HUES6 (cell line): ENCODE data around the gene GOLGA8N.
"Not testable (repeated sequence)": the region's sequence is repeated elsewhere in the genome, so short reads cannot be mapped to it uniquely, and the experiment has no call there.

ENCODE experiments used
- H3K27ac ChIP-seq: 2 replicates; pipeline ENCODE4 v1.7.0; 2013; ENCODE audit warnings: low read depth, mild to moderate bottlenecking, low read length, inconsistent platforms
- H3K27me3 ChIP-seq: 2 replicates; pipeline ENCODE4 v1.6.1; 2013; ENCODE audit warnings: low read length; ENCODE audit not compliant: control insufficient read depth, insufficient read depth
- H3K36me3 ChIP-seq: 2 replicates; pipeline ENCODE4 v1.6.1; 2013; ENCODE audit warnings: low read length; ENCODE audit not compliant: control insufficient read depth, insufficient read depth
- H3K4me1 ChIP-seq: 2 replicates; pipeline ENCODE4 v1.6.1; 2013; ENCODE audit warnings: low read length; ENCODE audit not compliant: control insufficient read depth, insufficient read depth
- H3K4me3 ChIP-seq: 2 replicates; pipeline ENCODE4 v1.5.1; 2013; ENCODE audit warnings: low read depth, low read length
- H3K9ac ChIP-seq: one replicate; pipeline ENCODE4 v1.6.1; 2013; ENCODE audit warnings: mild to moderate bottlenecking, low read length
- H3K9me3 ChIP-seq: 2 replicates; pipeline ENCODE4 v1.6.1; 2013; ENCODE audit warnings: low read depth, low read length; ENCODE audit not compliant: control insufficient read depth, insufficient read depth

The GOLGA8N gene

GRCh38 chr15:32615871-32616426, 22.7 kb downstream of the GOLGA8N start:
- not testable (repeated sequence) for H3K4me1 ChIP-seq, H3K27me3 ChIP-seq, H3K36me3 ChIP-seq, H3K9me3 ChIP-seq
- peak overlapping the region; percentile 91 for H3K9ac ChIP-seq
- peak overlapping the region; percentile 97 for H3K4me3 ChIP-seq
- H3K27ac ChIP-seq, result peak overlapping the region; percentile 56; the same call in 1 of the 2 replicates

- Histone ChIP-seq H3K27me3 (no peaks in the 10 kb centered on the region), H3K36me3 (peaks cover 68% of the 10 kb centered on the region)
Observed at GRCh38 chr15:32636410-32636809, 43.2 kb downstream of the GOLGA8N start.

GRCh38 chr15:32636908-32637567, 43.8 kb downstream of the GOLGA8N start:
- H3K4me3 ChIP-seq, result no peak overlapping the region
- peaks cover 65% of the 10 kb centered on the region for H3K36me3 ChIP-seq

More at GRCh38 chr15:32636410-32636809, 43.2 kb downstream of the GOLGA8N start:
- H3K27ac ChIP-seq, result no peak overlapping the region
- no peaks in the 10 kb centered on the region for H3K9me3 ChIP-seq
- H3K4me3 ChIP-seq, result no peak overlapping the region
- H3K4me1 ChIP-seq, result peaks cover 3% of the 10 kb centered on the region; the same call in 1 of the 2 replicates
- no peak overlapping the region for H3K9ac ChIP-seq

GRCh38 chr15:32637704-32638103, 44.4 kb downstream of the GOLGA8N start:
- Histone ChIP-seq H3K27me3 (no peaks in the 10 kb centered on the region), H3K36me3 (peaks cover 65% of the 10 kb centered on the region), H3K9me3 (no peaks in the 10 kb centered on the region), H3K4me1 (peaks cover 10% of the 10 kb centered on the region), H3K4me3 (no peak overlapping the region), H3K9ac (no peak overlapping the region), H3K27ac (no peak overlapping the region)

More at GRCh38 chr15:32636908-32637567, 43.8 kb downstream of the GOLGA8N start:
- no peaks in the 10 kb centered on the region for H3K9me3 ChIP-seq
- no peaks in the 10 kb centered on the region for H3K27me3 ChIP-seq
- no peak overlapping the region for H3K27ac ChIP-seq
- H3K9ac ChIP-seq, result no peak overlapping the region
- H3K4me1 ChIP-seq, result peaks cover 7% of the 10 kb centered on the region; the same call in 1 of the 2 replicates

GRCh38 chr15:32641517-32642059, 48.3 kb downstream of the GOLGA8N start, which contains the start of gene SCG5:
Gene SCG5 (plus strand): TSS chr15:32641710. CDS start chr15:32643593, 1,883 bp downstream.
- Histone ChIP-seq H3K27me3 (no peaks in the 10 kb centered on the region), H3K4me1 (peaks cover 19% of the 10 kb centered on the region), H3K36me3 (peaks cover 26% of the 10 kb centered on the region), H3K27ac (peak within 1 kb of the TSS; percentile 46; the same call in 1 of the 2 replicates), H3K9me3 (no peaks in the 10 kb centered on the region), H3K9ac (peak within 1 kb of the TSS; percentile 69), H3K4me3 (peak within 1 kb of the TSS; percentile 76)

GRCh38 chr15:32642667-32643435, 49.6 kb downstream of the GOLGA8N start:
- no peaks in the 10 kb centered on the region for H3K27me3 ChIP-seq
- H3K9ac ChIP-seq, result no peak overlapping the region
- no peak overlapping the region for H3K27ac ChIP-seq
- H3K36me3 ChIP-seq, result peaks cover 14% of the 10 kb centered on the region
- no peak overlapping the region for H3K4me3 ChIP-seq
- no peaks in the 10 kb centered on the region for H3K9me3 ChIP-seq
- peaks cover 19% of the 10 kb centered on the region for H3K4me1 ChIP-seq

- Histone ChIP-seq H3K36me3 (peaks cover 9% of the 10 kb centered on the region), H3K4me3 (no peak overlapping the region), H3K4me1 (peaks cover 19% of the 10 kb centered on the region), H3K9ac (no peak overlapping the region), H3K27me3 (no peaks in the 10 kb centered on the region), H3K9me3 (no peaks in the 10 kb centered on the region), H3K27ac (no peak overlapping the region)
Observed at GRCh38 chr15:32643907-32644445, 50.7 kb downstream of the GOLGA8N start.

GRCh38 chr15:32646291-32646690, 53.0 kb downstream of the GOLGA8N start:
- H3K9ac ChIP-seq, result no peak overlapping the region
- H3K36me3 ChIP-seq, result no peaks in the 10 kb centered on the region

GRCh38 chr15:32649342-32649741, 56.1 kb downstream of the GOLGA8N start:
- Histone ChIP-seq H3K27ac (no peak overlapping the region), H3K4me1 (peaks cover 17% of the 10 kb centered on the region), H3K27me3 (no peaks in the 10 kb centered on the region), H3K36me3 (no peaks in the 10 kb centered on the region), H3K4me3 (no peak overlapping the region), H3K9me3 (no peaks in the 10 kb centered on the region), H3K9ac (no peak overlapping the region)

More at GRCh38 chr15:32646291-32646690, 53.0 kb downstream of the GOLGA8N start:
- H3K27me3 ChIP-seq, result no peaks in the 10 kb centered on the region
- no peak overlapping the region for H3K4me3 ChIP-seq
- H3K4me1 ChIP-seq, result peaks cover 17% of the 10 kb centered on the region
- no peaks in the 10 kb centered on the region for H3K9me3 ChIP-seq
- H3K27ac ChIP-seq, result no peak overlapping the region

- Histone ChIP-seq H3K4me1 (peaks cover 20% of the 10 kb centered on the region), H3K27ac (no peak overlapping the region), H3K9me3 (no peaks in the 10 kb centered on the region), H3K36me3 (no peaks in the 10 kb centered on the region), H3K9ac (no peak overlapping the region), H3K4me3 (no peak overlapping the region), H3K27me3 (no peaks in the 10 kb centered on the region)
Observed at GRCh38 chr15:32651229-32651837, 58.1 kb downstream of the GOLGA8N start.
